Smooth muscle cell (in vitro differentiated cells): ENCODE data around the gene ZXDA. TPM values are rescaled to one million over a fixed set of nuclear protein-coding genes. Genes with fewer than 3 reads are reported as not detected.

ENCODE experiments used
- DNase-seq: peaks from one replicate; lab custom pipeline; 2025; ENCODE audit not compliant: unreplicated experiment; lab: John Stamatoyannopoulos, UW
- H2AFZ ChIP-seq: fragments of 200-600 bp; sonication (generic); 2 replicates; pipeline ENCODE4 v1.6.0; 2016; ENCODE audit warnings: antibody characterized with exemption, low read depth, mild to moderate bottlenecking
- H3F3A ChIP-seq: fragments of 200-600 bp; sonication (generic); 2 replicates; pipeline ENCODE4 v1.6.0; 2017; ENCODE audit warnings: antibody characterized with exemption, low read depth
- H3K27ac ChIP-seq: fragments of 200-600 bp; sonication (generic); 2 replicates; pipeline ENCODE4 v1.5.1; 2016; ENCODE audit warnings: low read depth, mild to moderate bottlenecking
- H3K27me3 ChIP-seq: fragments of 200-600 bp; sonication (generic); 2 replicates; pipeline ENCODE4 v1.6.1; 2016; ENCODE audit warnings: low read depth, mild to moderate bottlenecking
- H3K36me3 ChIP-seq: fragments of 200-600 bp; sonication (generic); 2 replicates; pipeline ENCODE4 v1.5.1; 2016; ENCODE audit warnings: low read depth
- H3K4me1 ChIP-seq: fragments of 200-600 bp; sonication (generic); 2 replicates; pipeline ENCODE4 v1.5.1; 2016; ENCODE audit warnings: low read depth
- H3K4me2 ChIP-seq: fragments of 200-600 bp; sonication (generic); 2 replicates; pipeline ENCODE4 v1.6.0; 2016; ENCODE audit warnings: mild to moderate bottlenecking
- H3K4me3 ChIP-seq: fragments of 200-600 bp; sonication (generic); 2 replicates; pipeline ENCODE4 v1.5.1; 2016; ENCODE audit warnings: mild to moderate bottlenecking
- H3K79me2 ChIP-seq: fragments of 200-600 bp; sonication (generic); 2 replicates; pipeline ENCODE4 v1.6.0; 2016; ENCODE audit warnings: low read depth, mild to moderate bottlenecking
- H3K9ac ChIP-seq: fragments of 200-600 bp; sonication (generic); 2 replicates; pipeline ENCODE4 v1.6.0; 2016; ENCODE audit warnings: low read depth
- H3K9me3 ChIP-seq: fragments of 200-600 bp; sonication (generic); replicated peaks from 2 replicates; pipeline ENCODE4 v1.5.1; 2016; ENCODE audit warnings: low read depth
- H4K20me1 ChIP-seq: fragments of 200-600 bp; sonication (generic); 2 replicates; pipeline ENCODE4 v1.6.0; 2016; ENCODE audit warnings: low read depth
- WGBS: methylation state at CpG from one replicate; pipeline ENCODE4 v1.1.7; 2016; ENCODE audit warnings: low lambda C conversion rate; 5-methylcytosine and 5-hydroxymethylcytosine counted together
- polyA plus RNA-seq: library from polyadenylated mRNA; unstranded; fragments of >200 nt; fragmentation: Nextera tagmentation; extraction: Ambion mirVana; gene quantifications from 2 replicates; pipeline ENCODE4 v1.2.1, GENCODE V29; 2016
- total RNA-seq: library from RNA; depleted of rRNA; stranded (reverse); fragments of >200 nt; gene quantifications from 2 replicates; pipeline ENCODE4 v1.2.3, GENCODE V29; 2014
- TF ChIP-seq, protein P1 (sequence below): fragments of 200-600 bp; sonication (generic); IDR thresholded peaks from 2 replicates; pipeline ENCODE4 v1.5.1; 2017; ENCODE audit warnings: borderline replicate concordance, mild to moderate bottlenecking, antibody characterized with exemption; ENCODE audit not compliant: insufficient read depth, poor library complexity, severe bottlenecking

ZXDA gene
- total and polyA plus RNA-seq, 2 experiments from 2014 or later, result not detected

DNA sequence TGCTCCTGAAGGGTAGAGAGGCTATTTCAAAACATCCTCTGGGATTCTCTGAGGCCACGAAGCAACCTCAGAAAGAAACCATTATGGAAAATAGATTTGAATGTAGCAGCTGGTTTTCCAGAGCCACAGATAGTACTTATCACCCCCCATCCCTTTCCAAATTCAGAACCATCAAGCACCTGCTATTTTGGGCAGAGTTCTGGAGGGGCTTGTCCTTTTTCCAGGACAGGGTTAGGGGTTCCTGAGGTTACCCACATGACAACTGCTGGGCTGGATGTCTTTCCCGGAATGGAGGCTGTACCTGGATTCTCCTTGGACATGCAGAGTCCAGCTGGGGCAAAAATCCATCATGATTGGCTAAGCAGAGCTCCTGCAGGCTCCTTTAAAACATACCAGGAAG, 22.0 kb upstream of the ZXDA start:
- Histone ChIP-seq H3K9me3 (no peaks in the 10 kb centered on the region), H3K79me2 (no peaks in the 10 kb centered on the region), H3K9ac (no peak overlapping the region), H3K4me3 (no peak overlapping the region), H2AFZ (no peak overlapping the region), H3K27ac (no peak overlapping the region), H3K4me2 (no peak overlapping the region), H3F3A (no peaks in the 10 kb centered on the region), H3K27me3 (no peaks in the 10 kb centered on the region), H4K20me1 (no peaks in the 10 kb centered on the region), H3K4me1 (no peaks in the 10 kb centered on the region), H3K36me3 (no peaks in the 10 kb centered on the region)
- TF ChIP-seq, protein P1, sequence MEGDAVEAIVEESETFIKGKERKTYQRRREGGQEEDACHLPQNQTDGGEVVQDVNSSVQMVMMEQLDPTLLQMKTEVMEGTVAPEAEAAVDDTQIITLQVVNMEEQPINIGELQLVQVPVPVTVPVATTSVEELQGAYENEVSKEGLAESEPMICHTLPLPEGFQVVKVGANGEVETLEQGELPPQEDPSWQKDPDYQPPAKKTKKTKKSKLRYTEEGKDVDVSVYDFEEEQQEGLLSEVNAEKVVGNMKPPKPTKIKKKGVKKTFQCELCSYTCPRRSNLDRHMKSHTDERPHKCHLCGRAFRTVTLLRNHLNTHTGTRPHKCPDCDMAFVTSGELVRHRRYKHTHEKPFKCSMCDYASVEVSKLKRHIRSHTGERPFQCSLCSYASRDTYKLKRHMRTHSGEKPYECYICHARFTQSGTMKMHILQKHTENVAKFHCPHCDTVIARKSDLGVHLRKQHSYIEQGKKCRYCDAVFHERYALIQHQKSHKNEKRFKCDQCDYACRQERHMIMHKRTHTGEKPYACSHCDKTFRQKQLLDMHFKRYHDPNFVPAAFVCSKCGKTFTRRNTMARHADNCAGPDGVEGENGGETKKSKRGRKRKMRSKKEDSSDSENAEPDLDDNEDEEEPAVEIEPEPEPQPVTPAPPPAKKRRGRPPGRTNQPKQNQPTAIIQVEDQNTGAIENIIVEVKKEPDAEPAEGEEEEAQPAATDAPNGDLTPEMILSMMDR, result no peak
- no peak for DNase-seq
- WGBS, result 30% methylated on average over 2 of the region's 2 CpGs

DNA sequence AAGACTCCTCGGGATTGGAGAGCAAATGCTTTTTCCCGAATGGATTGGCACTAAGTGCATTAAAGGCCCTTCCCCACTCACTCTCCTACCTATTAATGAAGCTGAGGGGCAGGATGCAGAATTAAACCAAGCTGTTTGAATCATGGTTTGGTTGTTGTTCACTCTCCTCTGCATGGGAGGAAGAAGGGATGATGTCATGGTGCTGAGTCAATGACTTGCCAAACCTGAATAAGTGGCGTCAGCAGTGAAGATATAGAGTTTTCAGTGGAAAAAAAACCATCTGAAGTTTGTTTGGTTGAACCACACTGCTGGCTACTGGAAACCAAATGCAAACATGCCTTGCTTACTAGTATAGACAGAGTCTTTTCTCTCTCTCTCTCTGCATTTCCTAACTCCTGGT, 19.8 kb upstream of the ZXDA start:
- WGBS, result 46% methylated on average over 3 of the region's 3 CpGs
- TF ChIP-seq, protein P1, result no peak
- no peaks in the 10 kb centered on the region for H3K79me2 ChIP-seq
- no peak overlapping the region for H2AFZ ChIP-seq
- H3K27ac ChIP-seq, result no peak overlapping the region
- no peaks in the 10 kb centered on the region for H4K20me1 ChIP-seq
- DNase-seq, result no peak
- no peaks in the 10 kb centered on the region for H3K9me3 ChIP-seq
- H3F3A ChIP-seq, result no peaks in the 10 kb centered on the region
- no peaks in the 10 kb centered on the region for H3K27me3 ChIP-seq
- no peak overlapping the region for H3K9ac ChIP-seq
- no peak overlapping the region for H3K4me2 ChIP-seq
- H3K4me3 ChIP-seq, result no peak overlapping the region
- no peaks in the 10 kb centered on the region for H3K36me3 ChIP-seq
- H3K4me1 ChIP-seq, result no peaks in the 10 kb centered on the region

DNA sequence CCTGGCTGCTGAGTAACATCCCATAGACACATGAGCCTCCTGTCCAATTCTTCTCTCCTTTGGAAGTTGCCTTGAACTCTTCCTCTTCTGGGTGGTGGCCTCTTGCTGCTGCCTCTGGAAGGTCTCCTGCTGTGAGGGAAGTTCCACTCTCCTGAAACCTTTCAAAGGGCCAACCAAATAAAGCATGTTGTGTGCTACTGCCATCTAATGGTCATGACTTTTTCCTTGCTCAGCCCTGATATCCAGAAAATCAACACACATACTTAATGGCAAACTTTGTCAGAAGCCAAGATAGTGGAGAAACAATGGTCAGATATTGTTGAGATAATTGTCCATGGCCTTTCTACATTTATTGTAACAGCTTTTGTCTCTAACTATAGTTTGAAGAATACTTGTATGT, 19.1 kb upstream of the ZXDA start:
- H3F3A ChIP-seq, result no peaks in the 10 kb centered on the region
- H2AFZ ChIP-seq, result no peak overlapping the region
- H3K36me3 ChIP-seq, result no peaks in the 10 kb centered on the region
- no peak overlapping the region for H3K9ac ChIP-seq
- no peak overlapping the region for H3K4me3 ChIP-seq
- no peak overlapping the region for H3K27ac ChIP-seq
- no peaks in the 10 kb centered on the region for H4K20me1 ChIP-seq
- no peak overlapping the region for H3K4me2 ChIP-seq
- no peaks in the 10 kb centered on the region for H3K4me1 ChIP-seq
- no peaks in the 10 kb centered on the region for H3K27me3 ChIP-seq
- no peaks in the 10 kb centered on the region for H3K9me3 ChIP-seq
- no peaks in the 10 kb centered on the region for H3K79me2 ChIP-seq
- DNase-seq, result no peak
- TF ChIP-seq, protein P1, result peak; percentile 8

DNA sequence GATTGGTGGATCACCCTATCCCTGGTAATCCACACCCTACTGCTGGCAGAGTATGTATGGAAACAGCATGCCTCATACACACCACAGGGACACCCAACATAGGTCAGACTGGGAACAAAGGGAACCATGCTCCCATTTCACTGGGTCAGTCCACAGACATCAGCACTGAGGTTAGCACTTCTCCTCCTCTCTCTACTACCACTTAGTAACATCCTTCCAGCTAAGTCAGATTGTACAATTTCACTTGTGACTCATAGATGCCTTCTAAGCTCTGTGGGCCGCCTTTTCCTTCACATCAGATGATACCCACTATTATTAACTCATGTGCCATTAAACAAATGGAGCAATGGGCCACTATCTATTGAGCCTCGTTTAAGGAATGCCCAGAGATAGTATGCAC, 15.5 kb upstream of the ZXDA start:
- no peaks in the 10 kb centered on the region for H3F3A ChIP-seq

More for the DNA sequence above, 15.5 kb upstream of the ZXDA start:
- no peaks in the 10 kb centered on the region for H3K36me3 ChIP-seq
- H3K79me2 ChIP-seq, result no peaks in the 10 kb centered on the region
- H3K9me3 ChIP-seq, result no peaks in the 10 kb centered on the region
- no peaks in the 10 kb centered on the region for H4K20me1 ChIP-seq
- TF ChIP-seq, protein P1, result no peak
- 36% methylated on average over 2 of the region's 2 CpGs for WGBS
- H3K9ac ChIP-seq, result no peak overlapping the region
- no peak for DNase-seq
- H2AFZ ChIP-seq, result no peak overlapping the region
- no peaks in the 10 kb centered on the region for H3K27me3 ChIP-seq
- H3K4me1 ChIP-seq, result no peaks in the 10 kb centered on the region
- H3K27ac ChIP-seq, result no peak overlapping the region
- no peak overlapping the region for H3K4me3 ChIP-seq
- H3K4me2 ChIP-seq, result no peak overlapping the region
